GM23248 (cell line): ENCODE measurements around the gene COP1.

Experiments
- EZH2 ChIP-seq: fragments of 200-600 bp; sonication (generic); IDR thresholded peaks from 2 replicates; pipeline ENCODE4 v1.6.1; 2018; ENCODE audit warnings: antibody characterized with exemption, mild to moderate bottlenecking; ENCODE audit not compliant: insufficient read depth, poor library complexity, severe bottlenecking
- EZH2phosphoT487 ChIP-seq: fragments of 200-600 bp; sonication (generic); IDR thresholded peaks from 2 replicates; pipeline ENCODE4 v1.6.1; 2018; ENCODE audit warnings: antibody characterized with exemption, moderate library complexity, mild to moderate bottlenecking, low read depth; ENCODE audit not compliant: insufficient read depth

DNA sequence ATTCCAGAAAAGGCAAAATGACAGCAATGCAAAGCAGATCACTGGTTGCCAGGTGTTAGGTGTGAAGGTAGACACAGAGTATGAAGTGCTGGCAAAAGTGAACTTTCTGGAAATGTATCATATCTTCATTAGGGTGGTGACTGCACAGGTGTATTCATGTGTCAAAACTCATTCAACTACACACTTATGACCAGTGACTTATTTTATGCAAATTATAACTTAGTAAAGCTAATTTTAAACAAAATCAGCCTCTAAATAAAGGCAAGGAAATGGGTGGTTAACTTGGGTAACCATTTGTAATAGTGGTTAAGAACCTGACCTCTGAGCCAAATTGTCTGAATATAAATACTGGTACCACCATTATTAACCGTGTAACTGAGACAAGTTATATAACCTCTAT lies 7.4 kb downstream of the COP1 start:
- TF ChIP-seq EZH2phosphoT487 (no peak), EZH2 (no peak)
